ENCODE results near the gene NEU1.

DNA sequence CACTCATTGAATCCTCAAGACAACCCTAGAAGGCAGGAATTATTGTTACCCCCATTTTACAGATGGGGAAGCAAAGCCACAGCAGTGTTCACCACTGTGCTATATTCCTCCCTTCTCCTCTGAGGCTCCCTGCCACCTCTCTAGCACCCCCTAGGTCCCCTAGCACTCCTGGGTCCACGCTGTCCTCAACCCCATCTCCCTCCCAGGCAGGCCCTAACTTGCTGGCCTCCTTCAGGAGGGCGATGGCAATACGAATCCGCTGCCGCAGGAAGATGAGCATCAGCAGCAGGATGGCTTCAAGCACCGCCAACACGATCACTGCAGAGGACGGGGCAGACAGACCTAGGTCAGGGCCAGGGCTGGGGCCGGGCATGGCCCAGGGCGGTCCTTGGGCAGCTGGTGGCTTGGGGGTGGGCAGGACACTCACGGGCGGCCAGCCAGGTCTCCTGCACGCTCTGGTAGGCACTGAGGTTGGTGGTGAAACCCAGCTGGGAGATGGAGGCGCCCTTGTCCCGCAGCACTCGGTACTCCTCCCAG lies 7.8 kb upstream of the NEU1 start:
- no peak for TF ChIP-seq SUZ12 (IDR thresholded peaks at IDR 0.05; ENCODE audit: extremely low read depth, insufficient read depth, insufficient read length)
- no peak for TF ChIP-seq YY1 (IDR thresholded peaks at IDR 0.05; ENCODE audit: insufficient read depth, insufficient read length)
- TF ChIP-seq ZNF274 (IDR thresholded peaks at IDR 0.05; ENCODE audit: low read depth, low read length), result no peak
